ENCODE results near the gene ASCL2.

The ASCL2 gene

DNA sequence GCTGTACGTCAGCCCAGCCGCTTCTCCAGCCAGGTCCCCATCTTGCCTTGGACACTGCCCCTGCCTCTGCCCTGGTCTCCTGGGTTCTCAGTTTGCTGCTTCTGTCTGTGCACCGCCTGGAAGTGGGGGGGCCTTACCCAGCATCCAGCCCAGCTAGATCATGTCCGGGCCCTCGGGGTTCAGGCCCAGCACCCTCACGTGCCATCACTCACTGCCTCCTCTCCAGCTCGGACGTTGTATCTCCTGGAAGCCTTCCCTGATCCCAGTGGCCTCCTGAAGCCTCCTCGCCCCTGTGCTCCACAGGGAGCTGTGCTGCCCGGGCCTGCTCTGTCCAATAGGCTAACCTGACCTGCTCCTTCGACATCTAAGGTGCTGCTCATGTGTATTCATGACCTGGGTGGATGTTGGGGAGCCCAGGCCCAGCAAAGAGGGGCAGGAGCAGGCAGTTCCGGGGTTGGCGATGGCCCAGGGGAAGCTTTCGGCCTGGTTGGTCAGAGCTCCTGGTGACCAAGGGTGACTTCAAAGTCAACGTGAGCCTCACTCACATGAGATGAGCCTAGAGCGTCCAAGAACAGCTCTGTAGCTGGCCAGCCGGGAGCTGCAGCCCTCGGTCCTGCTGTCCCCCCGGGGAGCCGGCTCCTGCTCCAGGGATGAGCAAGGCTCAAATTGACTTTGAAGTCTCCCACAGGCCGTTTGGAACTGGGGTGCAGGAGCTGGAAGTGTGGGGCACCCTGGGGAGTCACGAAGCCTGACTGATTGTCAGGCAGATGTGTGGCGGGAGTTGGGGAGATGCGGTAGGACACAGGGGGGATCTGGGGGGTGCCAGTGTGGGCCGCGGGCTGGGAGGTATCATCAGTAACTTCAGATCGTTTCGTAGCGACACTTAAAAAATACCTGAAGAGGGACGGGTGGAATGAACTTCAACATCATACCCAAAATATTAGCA is 5.2 kb upstream of the ASCL2 start:
- no peak for DNase-seq (ENCODE audit: low read depth in 2 of 3, low spot score in 1 of 3)

- DNase-seq (ENCODE audit: low read depth in 2 of 3, low spot score in 1 of 3), result no peak
Measured at GRCh38 chr11:2273771-2274170, 3.4 kb upstream of the ASCL2 start.

DNA sequence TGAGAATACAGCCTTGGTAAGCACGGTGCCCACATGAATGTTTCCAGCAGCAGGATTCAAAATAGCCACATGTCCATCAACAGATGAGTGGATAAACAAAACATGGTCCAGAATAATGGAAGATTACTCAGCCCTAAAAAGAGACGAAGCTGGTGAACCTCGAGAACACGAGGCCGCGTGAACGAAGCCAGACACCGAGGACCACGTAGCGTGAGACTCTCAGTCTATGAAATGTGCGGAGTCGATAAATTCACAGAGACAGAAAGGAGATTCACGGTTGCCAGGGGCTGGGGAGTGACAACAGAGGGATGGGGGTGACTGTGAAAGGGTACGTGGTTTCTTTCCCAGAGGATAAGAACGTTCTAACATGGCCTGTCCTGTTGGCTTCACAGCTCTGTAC is 2.9 kb upstream of the ASCL2 start:
- no peak for DNase-seq (ENCODE audit: low read depth in 2 of 3, low spot score in 1 of 3)

- no peak for DNase-seq (ENCODE audit: low read depth in 2 of 3, low spot score in 1 of 3)
Measured at GRCh38 chr11:2272946-2273280, 2.5 kb upstream of the ASCL2 start.

- DNase-seq (ENCODE audit: low read depth in 2 of 3, low spot score in 1 of 3), result no peak
Measured at GRCh38 chr11:2272228-2272945, 2.0 kb upstream of the ASCL2 start.

- DNase-seq (ENCODE audit: low read depth in 2 of 3, low spot score in 1 of 3), result no peak
Measured at GRCh38 chr11:2271327-2272227, 1.2 kb upstream of the ASCL2 start.

DNA sequence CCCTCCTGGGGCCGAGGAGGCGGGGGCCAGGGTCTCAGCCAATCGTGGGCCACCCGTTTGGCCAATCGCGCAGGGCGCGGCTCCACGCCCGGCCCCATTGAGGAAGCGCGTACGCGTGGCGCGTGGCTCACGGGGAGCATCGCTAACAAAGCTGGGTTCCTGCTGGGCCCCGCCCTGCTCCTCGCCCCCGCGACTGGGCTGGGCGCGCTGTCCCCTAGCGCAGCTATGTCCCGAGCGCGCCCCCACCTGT is 614 bp upstream of the ASCL2 start:
- DNase-seq (ENCODE audit: low read depth in 2 of 3, low spot score in 1 of 3), result no peak

GRCh38 chr11:2269601-2270321 is 627 bp downstream of the ASCL2 start:
- DNase-seq (ENCODE audit: low read depth in 2 of 3, low spot score in 1 of 3), result no peak

DNA sequence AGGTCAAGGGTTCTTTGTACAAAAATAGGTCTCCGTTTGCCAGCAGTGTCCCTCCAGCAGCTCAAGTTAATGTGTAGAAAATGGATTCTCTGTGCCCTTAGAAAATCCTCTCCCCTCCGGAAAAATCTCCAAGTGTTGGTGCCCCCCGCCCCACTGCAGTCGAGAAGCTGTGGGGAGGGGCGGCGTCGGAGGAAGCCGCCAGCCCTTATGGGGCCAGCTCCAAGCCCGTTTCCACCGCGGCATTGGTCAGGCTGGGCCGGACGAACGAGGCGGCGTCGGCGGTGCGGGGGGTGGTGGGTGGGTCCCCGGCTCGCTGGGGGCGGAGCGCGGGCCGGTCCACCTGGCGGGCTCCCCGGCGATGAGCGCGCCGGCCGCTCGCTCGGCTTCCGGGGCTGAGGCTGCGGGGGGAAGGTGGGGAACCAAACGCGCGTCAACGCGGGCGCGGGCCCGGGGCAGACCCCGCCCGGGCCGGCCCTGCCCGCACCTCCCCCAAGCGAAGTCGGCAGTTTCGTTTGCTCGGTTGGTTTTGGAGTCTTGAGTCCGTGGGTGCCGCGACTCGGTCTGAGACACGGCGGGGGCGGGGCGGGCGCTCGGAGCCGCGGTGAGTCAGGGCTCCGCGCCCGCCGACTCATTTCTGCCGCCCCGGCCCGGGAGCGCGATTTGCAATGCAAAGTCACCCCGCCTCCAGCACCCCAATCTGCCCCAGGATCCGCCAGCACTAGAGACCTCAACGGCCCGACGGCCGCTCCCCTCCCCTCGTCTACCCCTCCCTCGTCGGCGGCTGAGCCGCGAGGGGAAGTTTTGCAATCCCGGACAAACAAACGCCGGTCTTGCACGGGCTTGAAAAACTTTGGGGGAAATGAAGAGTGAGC is 1.4 kb downstream of the ASCL2 start:
- peak; percentile 63 to 80 (median 69) for DNase-seq (ENCODE audit: low read depth in 2 of 3, low spot score in 1 of 3)

- no peak for DNase-seq (ENCODE audit: low read depth in 2 of 3, low spot score in 1 of 3)
Measured at GRCh38 chr11:2267851-2268728, 2.3 kb downstream of the ASCL2 start.

- no peak for DNase-seq (ENCODE audit: low read depth in 2 of 3, low spot score in 1 of 3)
Measured at GRCh38 chr11:2267306-2267850, 3.0 kb downstream of the ASCL2 start.

GRCh38 chr11:2266586-2267305 is 3.6 kb downstream of the ASCL2 start:
- no peak for DNase-seq (ENCODE audit: low read depth in 2 of 3, low spot score in 1 of 3)

DNA sequence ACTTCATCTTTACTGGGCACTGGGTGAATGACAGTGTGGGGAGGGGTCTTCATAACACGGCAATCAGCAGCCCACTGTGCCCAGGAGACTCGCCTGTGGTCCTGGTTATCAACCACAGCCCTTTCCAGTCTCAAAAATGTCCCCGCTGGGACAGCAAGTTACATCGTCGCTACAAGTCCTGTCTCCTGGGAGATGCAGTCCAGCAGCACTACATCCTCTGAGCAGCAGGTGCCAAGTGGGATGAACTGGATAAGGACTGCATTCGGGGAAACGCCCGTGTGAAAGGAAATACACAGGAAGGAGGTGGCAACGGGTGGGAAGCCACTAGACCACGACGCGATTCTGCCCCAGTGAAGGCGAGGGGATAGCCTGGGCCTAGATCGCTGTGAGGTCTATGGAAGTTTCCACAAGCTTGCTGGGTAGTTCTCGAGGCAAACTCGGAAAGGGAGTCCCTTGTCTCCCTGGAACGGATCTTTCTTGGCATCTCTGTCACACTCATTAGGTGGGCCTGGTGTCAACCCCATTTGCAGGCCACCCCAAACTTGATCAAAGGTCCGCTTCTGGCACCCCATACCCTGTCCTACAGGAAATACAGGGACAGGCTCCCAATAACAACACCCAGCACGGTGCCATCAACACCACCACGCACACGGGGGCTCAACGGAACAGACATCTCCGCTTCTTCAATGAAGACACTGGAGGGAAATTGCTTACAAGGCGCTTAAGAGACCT is 4.4 kb downstream of the ASCL2 start:
- DNase-seq (ENCODE audit: low read depth in 2 of 3, low spot score in 1 of 3), result no peak

GRCh38 chr11:2265396-2265795 is 5.0 kb downstream of the ASCL2 start:
- DNase-seq (ENCODE audit: low read depth in 2 of 3, low spot score in 1 of 3), result peak in 1 of 3 donors; percentile 32

DNA sequence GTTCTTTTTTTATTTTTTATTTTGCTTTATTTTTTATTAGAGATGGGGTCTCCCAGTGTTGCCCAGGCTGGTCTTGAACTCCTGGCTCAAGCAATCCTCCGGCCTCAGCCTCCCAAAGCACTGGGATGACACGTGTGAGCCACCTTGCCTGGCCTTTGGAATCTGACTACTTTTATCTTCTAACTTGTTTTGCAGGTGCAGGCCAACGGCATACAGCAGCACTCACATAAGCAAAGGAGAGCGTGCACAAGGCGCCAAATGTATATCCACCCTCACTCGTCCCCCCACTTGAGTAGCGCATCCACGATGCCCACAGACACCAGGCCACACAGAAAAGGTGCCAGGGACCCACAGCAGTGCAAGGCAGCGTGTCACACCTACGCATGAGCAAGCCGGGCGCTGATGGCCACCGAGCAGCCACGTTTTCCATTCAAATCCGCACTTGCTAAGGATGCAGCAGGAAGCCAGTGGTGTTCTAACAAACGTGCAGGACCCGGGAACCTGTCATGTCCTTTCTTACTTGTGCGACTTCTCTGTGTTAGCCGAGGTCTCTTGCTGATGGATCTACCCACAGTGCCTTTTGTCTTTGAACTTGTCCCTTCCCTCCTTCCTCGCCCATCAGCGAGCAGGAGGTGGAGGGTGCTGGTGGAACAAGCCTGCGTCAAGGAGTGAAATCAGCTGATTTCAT is 5.9 kb downstream of the ASCL2 start:
- no peak for DNase-seq (ENCODE audit: low read depth in 2 of 3, low spot score in 1 of 3)

DNA sequence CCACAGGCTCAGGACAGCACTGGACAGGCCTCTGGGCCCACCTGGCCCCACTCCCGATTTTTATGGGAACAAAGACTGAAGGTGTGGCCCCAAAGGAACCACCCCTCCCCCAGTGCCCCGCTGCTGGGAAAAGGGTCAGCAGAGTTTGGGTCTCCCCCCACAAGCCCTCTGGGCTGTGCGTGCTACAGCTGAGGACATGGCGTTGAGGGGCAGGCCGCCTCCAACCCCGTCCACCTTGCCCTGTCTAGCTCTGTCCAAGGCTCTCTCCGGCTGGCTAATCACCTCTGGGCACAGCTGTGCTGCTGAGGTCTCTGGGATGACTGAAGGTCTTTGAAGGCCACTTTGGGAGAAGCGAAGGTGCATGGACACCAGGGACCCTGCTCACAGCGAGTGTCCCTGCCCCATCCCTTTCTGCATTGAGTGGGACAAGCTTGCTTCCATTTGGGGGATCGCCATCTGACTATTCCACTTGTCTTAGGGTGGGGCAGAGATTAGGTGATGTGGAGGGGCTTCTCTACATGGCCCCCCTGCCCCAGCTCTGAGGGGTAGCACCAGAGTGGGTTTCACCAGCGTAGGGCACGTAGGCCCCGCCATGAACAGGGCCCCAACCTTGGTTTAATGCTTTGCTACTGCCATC is 6.5 kb downstream of the ASCL2 start:
- no peak for DNase-seq (ENCODE audit: low read depth in 2 of 3, low spot score in 1 of 3)

All from stimulated activated CD4-positive, alpha-beta T cell treated with anti-CD3 and anti-CD28 coated beads, Interleukin-12 subunit alpha, Interleukin-12 subunit beta, amount 100 ng/mL, for 48 hours (primary cell).